B cell (primary cell): Measurements from ENCODE around the gene MAP6. TPM values are rescaled to one million over a fixed set of nuclear protein-coding genes. Genes with fewer than 3 reads are reported as not detected.

Experiments
- ATAC-seq: fragments of 200-7000 bp; cut with Tn5 transposase; one replicate; pipeline ENCODE4 v1.10.0; 2021; ENCODE audit warnings: low read depth, mild to moderate bottlenecking, moderate number of reproducible peaks, moderate library complexity
- CTCF ChIA-PET: fragments of 350-600 bp; sonication (Branson Sonifier 250); formaldehyde crosslinking; loops from one replicate; lab custom pipeline; 2021; ENCODE audit warnings: antibody characterized with exemption, inconsistent platforms; lab: Charles Lee
- POLR2A ChIA-PET: fragments of 350-600 bp; sonication (Branson Sonifier 250); formaldehyde crosslinking; loops from one replicate; lab custom pipeline; 2021; ENCODE audit warnings: antibody characterized with exemption; lab: Charles Lee
- DNase-seq: peaks from one replicate; pipeline ENCODE4 v3.0.0; 2013
- H2AFZ ChIP-seq: 2 replicates; pipeline ENCODE4 v1.6.1; 2012; ENCODE audit warnings: mild to moderate bottlenecking, low read depth, low read length; ENCODE audit not compliant: insufficient read depth, poor library complexity, severe bottlenecking
- H3K27ac ChIP-seq, 2 donors: 1 replicate in 1 of 2; 2 replicates in 1 of 2; pipeline ENCODE4 v1.5.1; 2012 to 2013; ENCODE audit warnings: low read length in 2 of 2, mild to moderate bottlenecking in 2 of 2, moderate library complexity in 1 of 2
- H3K27me3 ChIP-seq, 4 experiments: fragments of 200-600 bp in 1 of 4; sonication (generic) in 1 of 4; replicated peaks in 1 of 4; 1 replicate in 2 of 4; 2 replicates in 2 of 4; pipeline versions ENCODE4 v1.6.1 to v1.7.0; 2013 to 2016; ENCODE audit warnings: low read length in 3 of 4, mild to moderate bottlenecking in 2 of 4, mixed read lengths in 1 of 4, moderate library complexity in 1 of 4; ENCODE audit not compliant: insufficient read depth in 4 of 4, control insufficient read depth in 3 of 4; ENCODE audit errors: control extremely low read depth in 1 of 4
- H3K36me3 ChIP-seq, 2 experiments: replicated peaks in 1 of 2; 1 replicate in 1 of 2; 2 replicates in 1 of 2; pipeline versions ENCODE4 v1.6.1 to v1.7.1; 2013; ENCODE audit warnings: low read length in 1 of 2; ENCODE audit not compliant: insufficient read depth in 2 of 2, control insufficient read depth in 1 of 2; ENCODE audit errors: control extremely low read depth in 1 of 2, extremely low read depth in 1 of 2
- H3K4me1 ChIP-seq, 2 donors: fragments of 200-600 bp in 1 of 2; sonication (generic) in 1 of 2; 1 replicate in 1 of 2; 2 replicates in 1 of 2; pipeline versions ENCODE4 v1.5.1 to v1.6.1; 2013 to 2017; ENCODE audit warnings: low read length in 2 of 2; ENCODE audit not compliant: control insufficient read depth in 2 of 2, insufficient read depth in 2 of 2
- H3K4me2 ChIP-seq: replicated peaks from 2 replicates; pipeline ENCODE3; 2012; ENCODE audit warnings: mild to moderate bottlenecking, low read depth, low read length; ENCODE audit not compliant: poor library complexity, severe bottlenecking
- H3K4me3 ChIP-seq, 5 experiments: fragments of 200-600 bp in 1 of 5; sonication (generic) in 1 of 5; 1 replicate in 3 of 5; 2 replicates in 2 of 5; pipeline versions ENCODE4 v1.5.1 to v1.7.0; 2011 to 2016; ENCODE audit warnings: low read length in 4 of 5, mild to moderate bottlenecking in 4 of 5, low read depth in 2 of 5, control low read depth in 1 of 5, moderate library complexity in 1 of 5; ENCODE audit not compliant: insufficient read depth in 1 of 5; ENCODE audit errors: control extremely low read depth in 1 of 5, extremely low read depth in 1 of 5
- H3K79me2 ChIP-seq: fragments of 200-600 bp; sonication (generic); one replicate; pipeline ENCODE4 v1.6.0; 2016; ENCODE audit warnings: low read length; ENCODE audit not compliant: control insufficient read depth, insufficient read depth
- H3K9ac ChIP-seq: fragments of 200-600 bp; sonication (generic); 2 replicates; pipeline ENCODE4 v1.6.1; 2017; ENCODE audit warnings: mild to moderate bottlenecking, low read length, moderate library complexity
- H3K9me3 ChIP-seq, 3 donors: one replicate each; pipeline versions ENCODE4 v1.6.1 to v1.7.1; 2013; ENCODE audit warnings: low read length in 2 of 3; ENCODE audit not compliant: control insufficient read depth in 2 of 3, insufficient read depth in 1 of 3; ENCODE audit errors: control extremely low read depth in 1 of 3
- H4K20me1 ChIP-seq: 2 replicates; pipeline ENCODE4 v1.6.0; 2012; ENCODE audit warnings: mild to moderate bottlenecking, low read length; ENCODE audit not compliant: insufficient read depth, control insufficient read depth, poor library complexity, severe bottlenecking
- H3K27ac Mint-ChIP-seq: one replicate; pipeline ENCODE4 v1.8.0; 2021; ENCODE audit warnings: mixed read lengths
- H3K27me3 Mint-ChIP-seq: one replicate; pipeline ENCODE4 v1.8.0; 2021; ENCODE audit warnings: mixed read lengths
- H3K4me1 Mint-ChIP-seq: one replicate; pipeline ENCODE4 v1.8.0; 2021; ENCODE audit warnings: mixed read lengths
- H3K4me3 Mint-ChIP-seq: one replicate; pipeline ENCODE4 v1.8.0; 2021; ENCODE audit warnings: mixed read lengths
- H3K9me3 Mint-ChIP-seq: one replicate; pipeline ENCODE4 v1.8.0; 2022; ENCODE audit warnings: mixed read lengths; ENCODE audit not compliant: insufficient read depth
- EZH2 ChIP-seq: IDR thresholded peaks from 2 replicates; pipeline ENCODE4 v1.6.1; 2012; ENCODE audit warnings: borderline replicate concordance, low read depth, mild to moderate bottlenecking, moderate library complexity, low read length; ENCODE audit not compliant: insufficient read depth, poor library complexity, severe bottlenecking
- WGBS: methylation state at CpG from one replicate; pipeline ENCODE4 v1.1.5; 2013; ENCODE audit warnings: missing lambda C conversion rate; ENCODE audit not compliant: insufficient coverage; 5-methylcytosine and 5-hydroxymethylcytosine counted together
- intact Hi-C: fragments of 100-400 bp; cut with micrococcal nuclease; formaldehyde crosslinking; loops from one replicate; pipeline ENCODE4 v1.10.0; 2022
- polyA plus RNA-seq: library from polyadenylated mRNA; depleted of rRNA; stranded (reverse); fragments of >200 nt; gene quantifications from 2 replicates; pipeline ENCODE4 v1.2.3, GENCODE V29; 2012
- total RNA-seq, 2 donors: library from RNA; stranded (reverse); fragments of 120-200 nt in 1 of 2; gene quantifications; 1 replicate in 1 of 2; 2 replicates in 1 of 2; pipeline versions ENCODE4 v1.2.3 to v1.2.4, GENCODE V29; 2013 to 2022
- TF ChIP-seq, protein P1 (sequence below): fragments of 200-600 bp; IDR thresholded peaks from one replicate; pipeline ENCODE4 v1.8.0; 2022; ENCODE audit warnings: antibody characterized with exemption, mild to moderate bottlenecking

Gene MAP6
- total and polyA plus RNA-seq, 2 donors (not counting 1 experiment from before 2014, with no cell fraction given) = 0.54 to 0.57 TPM

DNA sequence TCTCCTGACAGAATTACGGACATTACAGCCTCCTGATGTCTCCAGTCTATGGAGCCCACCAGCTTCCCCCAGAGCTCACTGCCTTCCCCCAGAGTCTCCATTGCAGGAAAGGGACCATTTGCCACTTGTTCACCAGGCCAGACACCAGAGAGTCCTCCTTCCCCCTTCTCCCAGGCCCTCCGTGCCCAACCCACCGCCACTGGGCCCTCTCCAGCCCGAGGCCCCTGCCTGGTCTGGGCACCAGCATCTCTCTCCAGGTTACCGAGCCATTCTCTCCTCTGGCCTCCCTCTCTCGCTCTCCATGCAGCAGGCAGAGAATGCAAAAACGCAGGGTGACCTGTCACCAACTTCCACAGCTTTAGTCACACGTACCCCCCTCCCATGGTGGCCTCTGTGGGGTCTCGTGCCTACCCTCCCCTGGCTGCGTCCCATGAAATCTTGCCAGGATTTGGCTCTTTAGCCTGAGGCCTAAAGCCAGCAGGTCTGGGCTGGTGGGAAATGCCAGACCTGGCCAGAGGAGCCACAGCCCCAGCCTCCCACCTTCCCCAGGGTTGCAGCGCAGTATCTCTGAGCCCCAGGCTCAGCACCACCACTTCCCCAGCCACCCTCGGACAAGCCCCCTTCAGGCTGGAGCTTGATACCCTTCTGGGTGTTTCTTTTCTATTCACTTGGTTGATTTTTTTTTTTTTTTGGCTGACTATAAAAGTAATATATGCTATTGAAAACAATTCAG is 113.6 kb downstream of the MAP6 start:
- 85% methylated on average over 10 of the region's 12 CpGs for WGBS
- CTCF ChIA-PET = interaction anchor here (1.0 to 2.7 kb wide), 2 partner anchors 23 to 151 kb away, joined by 3 to 7 read pairs; no protein-coding TSS in a partner anchor
- POLR2A ChIA-PET = no interaction called here
- no peaks in the 10 kb centered on the region for H3K9me3 ChIP-seq
- H3K9ac ChIP-seq = no peak overlapping the region
- H3K79me2 ChIP-seq = no peaks in the 10 kb centered on the region
- DNase-seq (no peak), ATAC-seq (no peak)
- H3K27me3 Mint-ChIP-seq = peaks cover 8% of the 10 kb centered on the region
- no peak overlapping the region for H2AFZ ChIP-seq
- no peaks in the 10 kb centered on the region for H3K36me3 ChIP-seq
- intact Hi-C loops = no loop called here
- H3K9me3 Mint-ChIP-seq = no peaks in the 10 kb centered on the region
- no peak overlapping the region for H3K4me2 ChIP-seq
- no peak overlapping the region for H3K4me3 ChIP-seq
- no peak overlapping the region for H3K4me3 Mint-ChIP-seq
- no peaks in the 10 kb centered on the region for H3K27me3 ChIP-seq
- H4K20me1 ChIP-seq = no peaks in the 10 kb centered on the region
- H3K27ac Mint-ChIP-seq = no peak overlapping the region
- H3K27ac ChIP-seq = no peak overlapping the region
- TF ChIP-seq EZH2 = no peak
- TF ChIP-seq, protein P1, sequence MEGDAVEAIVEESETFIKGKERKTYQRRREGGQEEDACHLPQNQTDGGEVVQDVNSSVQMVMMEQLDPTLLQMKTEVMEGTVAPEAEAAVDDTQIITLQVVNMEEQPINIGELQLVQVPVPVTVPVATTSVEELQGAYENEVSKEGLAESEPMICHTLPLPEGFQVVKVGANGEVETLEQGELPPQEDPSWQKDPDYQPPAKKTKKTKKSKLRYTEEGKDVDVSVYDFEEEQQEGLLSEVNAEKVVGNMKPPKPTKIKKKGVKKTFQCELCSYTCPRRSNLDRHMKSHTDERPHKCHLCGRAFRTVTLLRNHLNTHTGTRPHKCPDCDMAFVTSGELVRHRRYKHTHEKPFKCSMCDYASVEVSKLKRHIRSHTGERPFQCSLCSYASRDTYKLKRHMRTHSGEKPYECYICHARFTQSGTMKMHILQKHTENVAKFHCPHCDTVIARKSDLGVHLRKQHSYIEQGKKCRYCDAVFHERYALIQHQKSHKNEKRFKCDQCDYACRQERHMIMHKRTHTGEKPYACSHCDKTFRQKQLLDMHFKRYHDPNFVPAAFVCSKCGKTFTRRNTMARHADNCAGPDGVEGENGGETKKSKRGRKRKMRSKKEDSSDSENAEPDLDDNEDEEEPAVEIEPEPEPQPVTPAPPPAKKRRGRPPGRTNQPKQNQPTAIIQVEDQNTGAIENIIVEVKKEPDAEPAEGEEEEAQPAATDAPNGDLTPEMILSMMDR = no peak
- no peaks in the 10 kb centered on the region for H3K4me1 Mint-ChIP-seq
- H3K4me1 ChIP-seq = no peaks in the 10 kb centered on the region

DNA sequence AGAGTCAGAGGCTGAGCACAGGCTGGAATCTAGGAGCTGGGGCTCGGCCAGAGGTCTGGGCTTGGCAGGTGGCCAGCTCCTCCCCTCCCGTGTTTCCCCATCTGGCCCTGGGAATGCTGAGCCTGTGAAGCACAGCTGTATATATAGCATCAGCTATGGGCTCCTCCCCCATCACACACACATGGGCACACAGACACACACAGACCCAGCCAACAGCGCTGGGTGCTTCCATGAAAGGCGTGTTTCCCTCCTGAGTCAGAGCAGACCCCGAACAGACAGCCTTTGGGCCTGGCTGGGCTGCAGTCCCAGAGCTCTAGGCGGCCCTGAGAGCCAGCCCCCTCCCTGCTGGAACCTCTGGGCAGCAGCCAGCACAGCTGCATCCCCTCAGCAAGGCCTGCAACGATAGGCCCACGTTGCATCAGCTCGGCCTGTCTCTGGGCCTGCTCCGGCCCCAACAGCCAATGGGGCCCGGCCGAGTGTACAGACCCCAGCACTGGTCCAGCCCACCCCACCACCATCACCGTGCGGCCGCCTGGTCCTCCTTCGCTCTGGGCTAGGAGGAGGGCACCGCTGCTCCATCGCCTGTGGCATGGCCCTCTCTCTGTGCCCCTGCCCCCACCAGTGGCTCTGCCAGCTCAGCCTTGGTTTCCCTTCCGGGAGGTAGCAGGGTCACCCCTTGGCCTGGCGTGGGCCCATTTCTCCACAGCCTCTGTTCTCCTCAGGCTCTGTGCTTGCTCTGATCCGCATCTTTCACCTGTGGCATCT is 114.4 kb downstream of the MAP6 start:
- no peaks in the 10 kb centered on the region for H3K9me3 ChIP-seq
- H3K4me1 ChIP-seq = no peaks in the 10 kb centered on the region
- H3K9ac ChIP-seq = no peak overlapping the region
- H3K27ac Mint-ChIP-seq = no peak overlapping the region
- no peaks in the 10 kb centered on the region for H3K79me2 ChIP-seq
- no peak for DNase-seq
- H3K36me3 ChIP-seq = no peaks in the 10 kb centered on the region
- no peaks in the 10 kb centered on the region for H3K4me1 Mint-ChIP-seq
- ChIA-PET CTCF (interaction anchor here (0.6 to 2.7 kb wide), 4 partner anchors 21 to 175 kb away, joined by 3 to 7 read pairs (median 4); no protein-coding TSS in a partner anchor), POLR2A (no interaction called here)
- H3K4me3 Mint-ChIP-seq = no peak overlapping the region
- H3K27me3 Mint-ChIP-seq = peaks cover 8% of the 10 kb centered on the region
- H3K27ac ChIP-seq = no peak overlapping the region
- H3K9me3 Mint-ChIP-seq = no peaks in the 10 kb centered on the region
- H2AFZ ChIP-seq = no peak overlapping the region
- TF ChIP-seq, protein P1 = no peak
- no peak for TF ChIP-seq EZH2
- no peak for ATAC-seq
- H3K4me2 ChIP-seq = no peak overlapping the region
- H4K20me1 ChIP-seq = no peaks in the 10 kb centered on the region
- no peak overlapping the region for H3K4me3 ChIP-seq
- WGBS = 82% methylated on average over 19 of the region's 21 CpGs
- intact Hi-C loops = no loop called here
- H3K27me3 ChIP-seq = no peaks in the 10 kb centered on the region
